Measurements from ENCODE around the gene NAA40. TPM values are rescaled to one million over a fixed set of nuclear protein-coding genes. Genes with fewer than 3 reads are reported as not detected.

Gene NAA40
- total and polyA plus RNA-seq, 2 of the 13 experiments (the other 11 are each of a cell fraction or from before 2014, with no cell fraction given): 11.1 to 17.9 TPM

DNA sequence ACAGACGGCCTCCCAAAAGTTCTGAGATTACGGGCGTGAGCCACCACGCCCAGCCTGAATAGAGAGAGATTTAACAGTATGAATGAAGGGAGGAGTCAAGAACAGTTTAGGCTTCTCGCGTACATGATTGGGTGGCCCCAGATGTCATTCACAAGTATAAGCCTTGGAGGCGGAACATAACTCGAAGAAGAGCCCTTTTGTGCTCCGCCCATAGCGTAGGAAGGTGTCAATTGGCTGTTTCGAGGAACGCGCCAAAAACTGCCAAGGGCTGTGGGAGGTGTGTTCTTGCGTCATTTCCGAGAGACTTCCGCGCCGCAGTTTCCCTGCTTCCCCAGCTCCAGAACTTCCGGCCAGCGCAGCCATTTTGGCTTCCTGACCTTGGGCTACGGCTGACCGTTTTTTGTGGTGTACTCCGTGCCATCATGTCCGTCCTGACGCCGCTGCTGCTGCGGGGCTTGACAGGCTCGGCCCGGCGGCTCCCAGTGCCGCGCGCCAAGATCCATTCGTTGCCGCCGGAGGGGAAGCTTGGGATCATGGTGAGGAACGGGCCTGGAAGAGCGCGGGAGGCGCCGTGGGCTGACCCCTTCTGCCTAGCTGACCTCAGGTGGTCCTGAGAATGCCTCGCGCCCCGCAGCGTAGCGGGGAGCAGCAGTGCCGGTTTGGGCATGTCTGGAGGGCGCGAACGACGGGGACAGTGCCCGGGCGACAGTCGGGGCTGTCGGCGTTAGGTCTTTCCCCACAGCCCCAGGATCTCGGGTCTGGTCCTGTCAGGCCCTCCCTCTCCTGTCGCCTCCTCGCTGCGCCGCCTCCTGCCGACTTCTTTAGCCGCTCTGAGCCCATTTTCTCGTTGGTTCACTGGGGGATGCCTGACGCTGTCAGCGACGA, 35.7 kb downstream of the NAA40 start, which contains the start of gene COX8A (continued):
- TF ChIP-seq, protein P1, sequence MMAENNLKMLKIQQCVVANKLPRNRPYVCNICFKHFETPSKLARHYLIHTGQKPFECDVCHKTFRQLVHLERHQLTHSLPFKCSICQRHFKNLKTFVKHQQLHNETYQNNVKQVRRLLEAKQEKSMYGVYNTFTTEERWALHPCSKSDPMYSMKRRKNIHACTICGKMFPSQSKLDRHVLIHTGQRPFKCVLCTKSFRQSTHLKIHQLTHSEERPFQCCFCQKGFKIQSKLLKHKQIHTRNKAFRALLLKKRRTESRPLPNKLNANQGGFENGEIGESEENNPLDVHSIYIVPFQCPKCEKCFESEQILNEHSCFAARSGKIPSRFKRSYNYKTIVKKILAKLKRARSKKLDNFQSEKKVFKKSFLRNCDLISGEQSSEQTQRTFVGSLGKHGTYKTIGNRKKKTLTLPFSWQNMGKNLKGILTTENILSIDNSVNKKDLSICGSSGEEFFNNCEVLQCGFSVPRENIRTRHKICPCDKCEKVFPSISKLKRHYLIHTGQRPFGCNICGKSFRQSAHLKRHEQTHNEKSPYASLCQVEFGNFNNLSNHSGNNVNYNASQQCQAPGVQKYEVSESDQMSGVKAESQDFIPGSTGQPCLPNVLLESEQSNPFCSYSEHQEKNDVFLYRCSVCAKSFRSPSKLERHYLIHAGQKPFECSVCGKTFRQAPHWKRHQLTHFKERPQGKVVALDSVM (CRISPR knock-in tag; IDR thresholded peaks at IDR 0.05): no peak
- no peak for TF ChIP-seq NBN (conservative IDR thresholded peaks at IDR 0.05)
- peak; percentile 54; the same call in 1 of the 2 replicates for TF ChIP-seq SP5 (CRISPR knock-in tag; IDR thresholded peaks at IDR 0.05; ENCODE audit: borderline replicate concordance, low read depth)
- TF ChIP-seq AKAP8 (CRISPR knock-in tag; IDR thresholded peaks at IDR 0.05): no peak
- peak; percentile 92 for TF ChIP-seq ZFX (CRISPR knock-in tag; IDR thresholded peaks at IDR 0.05; ENCODE audit: low read depth)
- TF ChIP-seq ARNTL (CRISPR knock-in tag; IDR thresholded peaks at IDR 0.05): peak; percentile 51
- TF ChIP-seq LCORL (IDR thresholded peaks at IDR 0.05): no peak
- TF ChIP-seq LCORL (CRISPR knock-in tag; IDR thresholded peaks at IDR 0.05): peak; percentile 29; the same call in 1 of the 2 replicates
- no peak; the same call in 1 of the 2 replicates for TF ChIP-seq CCDC6 (CRISPR knock-in tag; IDR thresholded peaks at IDR 0.05)
- TF ChIP-seq MXD4 (CRISPR knock-in tag; IDR thresholded peaks at IDR 0.05): peak; percentile 59; the same call in 1 of the 2 replicates
- no peak for TF ChIP-seq HNF4G (IDR thresholded peaks at IDR 0.05; ENCODE audit: borderline replicate concordance, low read depth, low read length)
- peak; percentile 48; the same call in 1 of the 2 replicates for TF ChIP-seq HNF4G (CRISPR knock-in tag; IDR thresholded peaks at IDR 0.05; ENCODE audit: borderline replicate concordance, low read depth)
- TF ChIP-seq RBM22 (optimal IDR thresholded peaks at IDR 0.05; ENCODE audit: low read length): no peak
- peak; percentile 95 for TF ChIP-seq HES4 (CRISPR knock-in tag; IDR thresholded peaks at IDR 0.05; ENCODE audit: borderline replicate concordance)
- TF ChIP-seq, protein P2, sequence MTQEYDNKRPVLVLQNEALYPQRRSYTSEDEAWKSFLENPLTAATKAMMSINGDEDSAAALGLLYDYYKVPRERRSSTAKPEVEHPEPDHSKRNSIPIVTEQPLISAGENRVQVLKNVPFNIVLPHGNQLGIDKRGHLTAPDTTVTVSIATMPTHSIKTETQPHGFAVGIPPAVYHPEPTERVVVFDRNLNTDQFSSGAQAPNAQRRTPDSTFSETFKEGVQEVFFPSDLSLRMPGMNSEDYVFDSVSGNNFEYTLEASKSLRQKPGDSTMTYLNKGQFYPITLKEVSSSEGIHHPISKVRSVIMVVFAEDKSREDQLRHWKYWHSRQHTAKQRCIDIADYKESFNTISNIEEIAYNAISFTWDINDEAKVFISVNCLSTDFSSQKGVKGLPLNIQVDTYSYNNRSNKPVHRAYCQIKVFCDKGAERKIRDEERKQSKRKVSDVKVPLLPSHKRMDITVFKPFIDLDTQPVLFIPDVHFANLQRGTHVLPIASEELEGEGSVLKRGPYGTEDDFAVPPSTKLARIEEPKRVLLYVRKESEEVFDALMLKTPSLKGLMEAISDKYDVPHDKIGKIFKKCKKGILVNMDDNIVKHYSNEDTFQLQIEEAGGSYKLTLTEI (CRISPR knock-in tag; conservative IDR thresholded peaks at IDR 0.05): no peak
- TF ChIP-seq, protein P3, sequence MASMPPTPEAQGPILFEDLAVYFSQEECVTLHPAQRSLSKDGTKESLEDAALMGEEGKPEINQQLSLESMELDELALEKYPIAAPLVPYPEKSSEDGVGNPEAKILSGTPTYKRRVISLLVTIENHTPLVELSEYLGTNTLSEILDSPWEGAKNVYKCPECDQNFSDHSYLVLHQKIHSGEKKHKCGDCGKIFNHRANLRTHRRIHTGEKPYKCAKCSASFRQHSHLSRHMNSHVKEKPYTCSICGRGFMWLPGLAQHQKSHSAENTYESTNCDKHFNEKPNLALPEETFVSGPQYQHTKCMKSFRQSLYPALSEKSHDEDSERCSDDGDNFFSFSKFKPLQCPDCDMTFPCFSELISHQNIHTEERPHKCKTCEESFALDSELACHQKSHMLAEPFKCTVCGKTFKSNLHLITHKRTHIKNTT (CRISPR knock-in tag; IDR thresholded peaks at IDR 0.05): no peak
- TF ChIP-seq, protein P4, sequence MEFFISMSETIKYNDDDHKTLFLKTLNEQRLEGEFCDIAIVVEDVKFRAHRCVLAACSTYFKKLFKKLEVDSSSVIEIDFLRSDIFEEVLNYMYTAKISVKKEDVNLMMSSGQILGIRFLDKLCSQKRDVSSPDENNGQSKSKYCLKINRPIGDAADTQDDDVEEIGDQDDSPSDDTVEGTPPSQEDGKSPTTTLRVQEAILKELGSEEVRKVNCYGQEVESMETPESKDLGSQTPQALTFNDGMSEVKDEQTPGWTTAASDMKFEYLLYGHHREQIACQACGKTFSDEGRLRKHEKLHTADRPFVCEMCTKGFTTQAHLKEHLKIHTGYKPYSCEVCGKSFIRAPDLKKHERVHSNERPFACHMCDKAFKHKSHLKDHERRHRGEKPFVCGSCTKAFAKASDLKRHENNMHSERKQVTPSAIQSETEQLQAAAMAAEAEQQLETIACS (CRISPR knock-in tag; IDR thresholded peaks at IDR 0.05): no peak
- TF ChIP-seq ZNF451 (CRISPR knock-in tag; IDR thresholded peaks at IDR 0.05): peak; percentile 83
- no peak for TF ChIP-seq PRPF4 (IDR thresholded peaks at IDR 0.05; ENCODE audit: low read depth, low read length, poor library complexity, severe bottlenecking)
- peak; percentile 79; the same call in 1 of the 2 replicates for TF ChIP-seq KAT7 (CRISPR knock-in tag; IDR thresholded peaks at IDR 0.05; ENCODE audit: borderline replicate concordance)
- TF ChIP-seq TEAD3 (CRISPR knock-in tag; optimal IDR thresholded peaks at IDR 0.05; ENCODE audit: borderline replicate concordance): no peak
- peak; percentile 48; the same call in 1 of the 2 replicates for TF ChIP-seq MIER3 (CRISPR knock-in tag; IDR thresholded peaks at IDR 0.05; ENCODE audit: borderline replicate concordance)
